GM21526 (cell line): ENCODE results near the gene TECTA.

Experiments
- ATAC-seq: cut with Tn5 transposase; IDR thresholded peaks from one replicate; pipeline ENCODE4 v1.9.1; 2021; ENCODE audit warnings: moderate library complexity; ENCODE audit not compliant: unreplicated experiment, low FRiP score

Gene TECTA

GRCh38 chr11:121127809-121128208 is 26.8 kb downstream of the TECTA start:
- no peak for ATAC-seq

- no peak for ATAC-seq
These were observed 28.6 kb downstream of the TECTA start for GRCh38 chr11:121129362-121130340.

GRCh38 chr11:121131656-121132055 is 30.6 kb downstream of the TECTA start:
- ATAC-seq = no peak

- no peak for ATAC-seq
These were observed 31.4 kb downstream of the TECTA start for GRCh38 chr11:121132211-121132976.

- ATAC-seq = no peak
These were observed 33.8 kb downstream of the TECTA start for GRCh38 chr11:121134741-121135312.

GRCh38 chr11:121137005-121137404 is 36.0 kb downstream of the TECTA start:
- ATAC-seq = no peak

- no peak for ATAC-seq
These were observed 37.2 kb downstream of the TECTA start for GRCh38 chr11:121138259-121138658.

- no peak for ATAC-seq
These were observed 39.3 kb downstream of the TECTA start for GRCh38 chr11:121140369-121140768.

GRCh38 chr11:121141066-121141465 is 40.0 kb downstream of the TECTA start:
- no peak for ATAC-seq

GRCh38 chr11:121143921-121144320 is 42.9 kb downstream of the TECTA start:
- ATAC-seq = no peak

- ATAC-seq = no peak
These were observed 43.7 kb downstream of the TECTA start for GRCh38 chr11:121144723-121145122.

- ATAC-seq = no peak
These were observed 44.8 kb downstream of the TECTA start for GRCh38 chr11:121145826-121146225.

GRCh38 chr11:121149116-121149515 is 48.1 kb downstream of the TECTA start:
- ATAC-seq = no peak

- ATAC-seq = no peak
These were observed 50.2 kb downstream of the TECTA start for GRCh38 chr11:121151207-121151688.

- no peak for ATAC-seq
These were observed 51.7 kb downstream of the TECTA start for GRCh38 chr11:121152764-121153163.

GRCh38 chr11:121153472-121153871 is 52.4 kb downstream of the TECTA start:
- ATAC-seq = no peak

GRCh38 chr11:121154486-121155314 is 53.7 kb downstream of the TECTA start:
- ATAC-seq = no peak

- no peak for ATAC-seq
These were observed 56.7 kb downstream of the TECTA start for GRCh38 chr11:121157756-121158155.

- no peak for ATAC-seq
These were observed 58.7 kb downstream of the TECTA start for GRCh38 chr11:121159741-121160140.

GRCh38 chr11:121161349-121161917 is 60.4 kb downstream of the TECTA start:
- no peak for ATAC-seq
